H9 (cell line): Measurements from ENCODE around the gene QSOX1. TPM values are rescaled to one million over a fixed set of nuclear protein-coding genes. Genes with fewer than 3 reads are reported as not detected.
A peak's percentile ranks its signal among the peaks of the same experiment; 100 is the strongest.

ENCODE experiments used
- DNase-seq: peaks from one replicate; pipeline ENCODE4 v3.0.0-alpha.2; 2017
- H2AFZ ChIP-seq: one replicate; pipeline ENCODE4 v1.6.1; 2013; ENCODE audit warnings: mild to moderate bottlenecking, low read length, control low read depth, moderate library complexity
- H2AK5ac ChIP-seq: 2 replicates; pipeline ENCODE4 v1.6.1; 2013; ENCODE audit warnings: low read length, control low read depth, mixed read lengths; ENCODE audit not compliant: insufficient read length
- H2BK120ac ChIP-seq: one replicate; pipeline ENCODE4 v1.6.1; 2013; ENCODE audit warnings: low read depth, mild to moderate bottlenecking, low read length, control low read depth, inconsistent platforms; ENCODE audit not compliant: poor library complexity, severe bottlenecking
- H2BK12ac ChIP-seq: 2 replicates; pipeline ENCODE4 v1.6.1; 2013; ENCODE audit warnings: low read length, control low read depth, mixed read lengths, low read depth; ENCODE audit not compliant: insufficient read length
- H2BK15ac ChIP-seq: 2 replicates; pipeline ENCODE4 v1.6.1; 2013; ENCODE audit warnings: low read depth, low read length, control low read depth
- H2BK20ac ChIP-seq: one replicate; pipeline ENCODE4 v1.6.1; 2013; ENCODE audit warnings: low read depth, mild to moderate bottlenecking, low read length, control low read depth, inconsistent platforms; ENCODE audit not compliant: poor library complexity, severe bottlenecking
- H2BK5ac ChIP-seq: 2 replicates; pipeline ENCODE4 v1.6.1; 2013; ENCODE audit warnings: low read length, control low read depth, mixed read lengths; ENCODE audit not compliant: insufficient read length
- H3K14ac ChIP-seq: 2 replicates; pipeline ENCODE4 v1.6.1; 2013; ENCODE audit warnings: low read length, control low read depth; ENCODE audit not compliant: insufficient read depth
- H3K18ac ChIP-seq: 2 replicates; pipeline ENCODE4 v1.6.1; 2013; ENCODE audit warnings: low read depth, mild to moderate bottlenecking, mixed read lengths, low read length, control low read depth; ENCODE audit not compliant: insufficient read length
- H3K23ac ChIP-seq: 2 replicates; pipeline ENCODE4 v1.6.1; 2013; ENCODE audit warnings: low read length, control low read depth, mixed read lengths, low read depth; ENCODE audit not compliant: insufficient read length
- H3K23me2 ChIP-seq: 2 replicates; pipeline ENCODE4 v1.6.1; 2013; ENCODE audit warnings: low read depth, mild to moderate bottlenecking, mixed read lengths, low read length, control low read depth; ENCODE audit not compliant: insufficient read length, poor library complexity, severe bottlenecking
- H3K27ac ChIP-seq: 2 replicates; pipeline ENCODE4 v1.5.1; 2013; ENCODE audit warnings: low read length, control low read depth, mixed read lengths, low read depth; ENCODE audit not compliant: insufficient read length
- H3K27me3 ChIP-seq: 2 replicates; pipeline ENCODE4 v1.6.1; 2013; ENCODE audit warnings: low read length, control low read depth, inconsistent platforms; ENCODE audit not compliant: insufficient read depth
- H3K4ac ChIP-seq: 2 replicates; pipeline ENCODE4 v1.6.1; 2013; ENCODE audit warnings: low read depth, mild to moderate bottlenecking, control low read depth, inconsistent platforms, low read length, moderate library complexity
- H3K4me1 ChIP-seq: 2 replicates; pipeline ENCODE4 v1.6.1; 2013; ENCODE audit warnings: low read length, control low read depth, inconsistent platforms; ENCODE audit not compliant: insufficient read depth
- H3K4me2 ChIP-seq: 2 replicates; pipeline ENCODE4 v1.6.1; 2013; ENCODE audit warnings: low read length, control low read depth, mixed read lengths; ENCODE audit not compliant: insufficient read length, insufficient read depth
- H3K56ac ChIP-seq: 2 replicates; pipeline ENCODE4 v1.6.1; 2013; ENCODE audit warnings: low read depth, mild to moderate bottlenecking, mixed read lengths, low read length, control low read depth; ENCODE audit not compliant: insufficient read length
- H3K79me1 ChIP-seq: 2 replicates; pipeline ENCODE4 v1.6.1; 2013; ENCODE audit warnings: low read depth, mild to moderate bottlenecking, moderate library complexity, low read length, control low read depth, inconsistent platforms; ENCODE audit not compliant: insufficient read depth, poor library complexity, severe bottlenecking
- H3K79me2 ChIP-seq: 2 replicates; pipeline ENCODE4 v1.6.1; 2013; ENCODE audit warnings: low read length, control low read depth, inconsistent platforms; ENCODE audit not compliant: insufficient read depth
- H3K9ac ChIP-seq: 2 replicates; pipeline ENCODE4 v1.6.1; 2013; ENCODE audit warnings: low read length, control low read depth, mixed read lengths; ENCODE audit not compliant: insufficient read length; ENCODE audit errors: extremely low read depth
- H3K9me3 ChIP-seq: one replicate; pipeline ENCODE4 v1.6.1; 2013; ENCODE audit warnings: low read depth, low read length, inconsistent platforms; ENCODE audit not compliant: control insufficient read depth
- H3T11ph ChIP-seq: one replicate; pipeline ENCODE4 v1.6.1; 2013; ENCODE audit warnings: mild to moderate bottlenecking, low read length, control low read depth, inconsistent platforms
- H4K20me1 ChIP-seq: one replicate; pipeline ENCODE4 v1.6.1; 2013; ENCODE audit not compliant: control insufficient read depth, insufficient read length, insufficient read depth
- H4K5ac ChIP-seq: 2 replicates; pipeline ENCODE4 v1.6.1; 2013; ENCODE audit warnings: low read depth, mild to moderate bottlenecking, mixed read lengths, low read length, control low read depth; ENCODE audit not compliant: insufficient read length
- H4K8ac ChIP-seq: replicated peaks from 2 replicates; pipeline ENCODE4 v1.6.1; 2013; ENCODE audit warnings: low read length, control low read depth, mixed read lengths, low read depth; ENCODE audit not compliant: insufficient read length
- H4K91ac ChIP-seq: 2 replicates; pipeline ENCODE4 v1.6.1; 2013; ENCODE audit warnings: low read depth, mild to moderate bottlenecking, moderate library complexity, mixed read lengths, low read length, control low read depth; ENCODE audit not compliant: insufficient read length
- H3K27ac Mint-ChIP-seq, 3 experiments: 2 replicates in 2 of 3; 3 replicates in 1 of 3; pipeline ENCODE4 v1.8.0; 2020 to 2021; ENCODE audit warnings: mixed read lengths in 3 of 3, mild to moderate bottlenecking in 1 of 3, moderate library complexity in 1 of 3
- H3K27me3 Mint-ChIP-seq: 2 replicates; pipeline ENCODE4 v1.8.0; 2021; ENCODE audit warnings: low read depth, mild to moderate bottlenecking, moderate library complexity, mixed read lengths
- H3K36me3 Mint-ChIP-seq, 3 experiments: 2 replicates in 2 of 3; 3 replicates in 1 of 3; pipeline ENCODE4 v1.8.0; 2020 to 2021; ENCODE audit warnings: low read depth in 3 of 3, mixed read lengths in 3 of 3; ENCODE audit not compliant: insufficient read depth in 1 of 3
- H3K4me1 Mint-ChIP-seq, 2 experiments: 2 replicates each; pipeline ENCODE4 v1.8.0; 2020; ENCODE audit warnings: mixed read lengths in 2 of 2
- H3K4me3 Mint-ChIP-seq, 2 experiments: 2 replicates in 1 of 2; 3 replicates in 1 of 2; pipeline ENCODE4 v1.8.0; 2020 to 2021; ENCODE audit warnings: mild to moderate bottlenecking in 2 of 2, mixed read lengths in 2 of 2, moderate library complexity in 1 of 2
- H3K9me3 Mint-ChIP-seq, 2 experiments: 2 replicates in 1 of 2; 3 replicates in 1 of 2; pipeline ENCODE4 v1.8.0; 2020; ENCODE audit warnings: mild to moderate bottlenecking in 2 of 2, mixed read lengths in 2 of 2, moderate library complexity in 1 of 2
- CTCF ChIP-seq: fragments of 200-600 bp; sonication (generic); conservative IDR thresholded peaks from 3 replicates; pipeline ENCODE4 v1.8.0; 2021; ENCODE audit warnings: antibody characterized with exemption, mild to moderate bottlenecking
- WGBS: extraction: QIAGEN DNeasy Blood & Tissue Kit; methylation state at CpG from one replicate; pipeline ENCODE4 v1.1.7; 2013; ENCODE audit warnings: missing lambda C conversion rate, low lambda C conversion rate, mixed read lengths; ENCODE audit not compliant: insufficient read length; ENCODE audit errors: extremely low coverage; 5-methylcytosine and 5-hydroxymethylcytosine counted together
- total RNA-seq: library from RNA; stranded (reverse); gene quantifications from 2 replicates; pipeline ENCODE4 v1.2.1, GENCODE V29; 2021

QSOX1 gene
- total RNA-seq, 1 experiment from 2014 or later, result 79.2 TPM

- no CpG with 5 or more reads among the region's 29 CpGs for WGBS
- no peak overlapping the region for H2BK120ac ChIP-seq
Measured at GRCh38 chr1:180155182-180155682, 563 bp downstream of the QSOX1 start.

More at GRCh38 chr1:180155182-180155682, 563 bp downstream of the QSOX1 start:
- H4K20me1 ChIP-seq, result no peaks in the 10 kb centered on the region
- H2BK15ac ChIP-seq, result no peak overlapping the region
- peak overlapping the region in 2 of 3 experiments; percentile 9 to 85; a peak in 3 of 7 replicates for H3K27ac Mint-ChIP-seq
- H2BK12ac ChIP-seq, result no peak overlapping the region
- H4K5ac ChIP-seq, result no peak overlapping the region
- H3K4me1 Mint-ChIP-seq, result peaks cover 29 to 40% of the 10 kb centered on the region in 2 experiments
- no peaks in the 10 kb centered on the region; the same call in 1 of the 2 replicates for H3K27me3 ChIP-seq
- H3T11ph ChIP-seq, result no peak overlapping the region
- no peak overlapping the region for H3K4ac ChIP-seq
- H4K8ac ChIP-seq, result no peak overlapping the region
- H3K18ac ChIP-seq, result no peak overlapping the region
- no peak overlapping the region for H3K56ac ChIP-seq
- TF ChIP-seq CTCF, result no peak
- peaks cover 27% of the 10 kb centered on the region for H3K27me3 Mint-ChIP-seq
- H4K91ac ChIP-seq, result no peak overlapping the region
- H3K9ac ChIP-seq, result peak overlapping the region; percentile 60
- H2BK5ac ChIP-seq, result no peak overlapping the region
- no peaks in the 10 kb centered on the region for H3K79me1 ChIP-seq
- no peaks in the 10 kb centered on the region; a peak in 1 of 7 replicates for H3K36me3 Mint-ChIP-seq
- peak overlapping the region; percentile 93 for H3K4me3 Mint-ChIP-seq
- H2BK20ac ChIP-seq, result no peak overlapping the region
- no peaks in the 10 kb centered on the region; the same call in 1 of the 2 replicates for H3K4me1 ChIP-seq
- H3K27ac ChIP-seq, result no peak overlapping the region
- H2AFZ ChIP-seq, result no peak overlapping the region
- peaks cover 3% of the 10 kb centered on the region; the same call in 1 of the 2 replicates for H3K79me2 ChIP-seq
- peak overlapping the region; percentile 9; the same call in 1 of the 2 replicates for H3K14ac ChIP-seq
- H3K4me2 ChIP-seq, result peak overlapping the region; percentile 93
- H3K23ac ChIP-seq, result no peak overlapping the region
- H3K9me3 ChIP-seq, result no peaks in the 10 kb centered on the region
- H3K23me2 ChIP-seq, result peaks cover 8% of the 10 kb centered on the region
- H3K9me3 Mint-ChIP-seq, result no peaks in the 10 kb centered on the region
- peak; percentile 42 for DNase-seq
- H2AK5ac ChIP-seq, result no peak overlapping the region
